Lower leg skin (tissue), 4 donors: Measurements from ENCODE around the gene AVPI1. TPM values are rescaled to one million over a fixed set of nuclear protein-coding genes. Genes with fewer than 3 reads are reported as not detected.
"Not testable (repeated sequence)": the region's sequence is repeated elsewhere in the genome, so short reads cannot be mapped to it uniquely, and the experiment has no call there.

Experiments
- DNase-seq, 2 donors: peaks; one replicate each; pipeline ENCODE4 v3.0.0-alpha.2; 2019; ENCODE audit warnings: low spot score in 2 of 2
- H3K4me3 ChIP-seq: fragments of 200-600 bp; sonication (generic); 2 replicates; pipeline ENCODE4 v1.5.1; 2017; ENCODE audit warnings: mild to moderate bottlenecking, low read depth; ENCODE audit not compliant: poor library complexity, severe bottlenecking
- POLR2A ChIP-seq, 2 donors: fragments of 450-650 bp; IDR thresholded peaks; one replicate each; pipeline ENCODE4 v1.6.1; 2016 to 2017; ENCODE audit warnings: antibody characterized with exemption in 2 of 2, mild to moderate bottlenecking in 1 of 2, moderate library complexity in 1 of 2
- WGBS, 2 donors: methylation state at CpG; one replicate each; pipeline ENCODE4 v1.1.5; 2018; 5-methylcytosine and 5-hydroxymethylcytosine counted together
- intact Hi-C: fragments of 100-400 bp; cut with DNase I; formaldehyde crosslinking; loops from one replicate; pipeline ENCODE4 v1.15.0; 2023; ENCODE audit warnings: low total_unique reads
- total RNA-seq, 4 donors: library from RNA; depleted of rRNA; stranded (reverse); fragments of >200 nt; gene quantifications; one replicate each; pipeline ENCODE4 v1.1.0, GENCODE V29; 2016
- TF ChIP-seq, protein P1 (sequence below), 3 donors: fragments of 450-650 bp; IDR thresholded peaks; one replicate each; pipeline ENCODE4 v1.5.1; 2016; ENCODE audit warnings: antibody characterized with exemption in 3 of 3, mild to moderate bottlenecking in 3 of 3, moderate library complexity in 2 of 3

The AVPI1 gene
- total RNA-seq, 4 donors from 2014 or later: 133 to 169 (median 145) TPM

DNA sequence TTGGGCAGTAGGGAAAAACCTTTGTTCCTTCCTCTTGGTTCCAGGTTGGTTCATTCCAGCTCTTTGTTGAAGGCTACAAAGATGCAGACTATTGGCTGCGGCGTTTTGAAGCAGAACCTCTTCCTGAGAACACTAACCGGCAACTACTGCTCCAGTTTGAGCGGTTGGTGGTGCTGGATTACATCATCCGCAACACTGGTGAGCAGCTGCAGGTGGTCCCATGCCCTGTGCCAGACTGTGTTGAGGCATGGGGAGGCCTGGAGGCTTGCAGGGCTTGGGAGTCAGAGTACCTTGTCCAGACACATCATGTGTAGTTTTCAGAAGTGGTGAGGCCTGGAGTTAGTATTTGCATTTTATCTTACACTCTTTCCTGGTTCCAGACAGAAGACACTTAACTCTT is 30.3 kb downstream of the AVPI1 start:
- intact Hi-C loops: no loop called here
- WGBS, 2 donors: 83 to 84% methylated on average over 5 of the region's 5 CpGs
- H3K4me3 ChIP-seq: no peak overlapping the region
- no peak for DNase-seq
- TF ChIP-seq, protein P1, sequence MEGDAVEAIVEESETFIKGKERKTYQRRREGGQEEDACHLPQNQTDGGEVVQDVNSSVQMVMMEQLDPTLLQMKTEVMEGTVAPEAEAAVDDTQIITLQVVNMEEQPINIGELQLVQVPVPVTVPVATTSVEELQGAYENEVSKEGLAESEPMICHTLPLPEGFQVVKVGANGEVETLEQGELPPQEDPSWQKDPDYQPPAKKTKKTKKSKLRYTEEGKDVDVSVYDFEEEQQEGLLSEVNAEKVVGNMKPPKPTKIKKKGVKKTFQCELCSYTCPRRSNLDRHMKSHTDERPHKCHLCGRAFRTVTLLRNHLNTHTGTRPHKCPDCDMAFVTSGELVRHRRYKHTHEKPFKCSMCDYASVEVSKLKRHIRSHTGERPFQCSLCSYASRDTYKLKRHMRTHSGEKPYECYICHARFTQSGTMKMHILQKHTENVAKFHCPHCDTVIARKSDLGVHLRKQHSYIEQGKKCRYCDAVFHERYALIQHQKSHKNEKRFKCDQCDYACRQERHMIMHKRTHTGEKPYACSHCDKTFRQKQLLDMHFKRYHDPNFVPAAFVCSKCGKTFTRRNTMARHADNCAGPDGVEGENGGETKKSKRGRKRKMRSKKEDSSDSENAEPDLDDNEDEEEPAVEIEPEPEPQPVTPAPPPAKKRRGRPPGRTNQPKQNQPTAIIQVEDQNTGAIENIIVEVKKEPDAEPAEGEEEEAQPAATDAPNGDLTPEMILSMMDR (IDR thresholded peaks at IDR 0.05): no peak
- TF ChIP-seq POLR2A (IDR thresholded peaks at IDR 0.05): no peak

DNA sequence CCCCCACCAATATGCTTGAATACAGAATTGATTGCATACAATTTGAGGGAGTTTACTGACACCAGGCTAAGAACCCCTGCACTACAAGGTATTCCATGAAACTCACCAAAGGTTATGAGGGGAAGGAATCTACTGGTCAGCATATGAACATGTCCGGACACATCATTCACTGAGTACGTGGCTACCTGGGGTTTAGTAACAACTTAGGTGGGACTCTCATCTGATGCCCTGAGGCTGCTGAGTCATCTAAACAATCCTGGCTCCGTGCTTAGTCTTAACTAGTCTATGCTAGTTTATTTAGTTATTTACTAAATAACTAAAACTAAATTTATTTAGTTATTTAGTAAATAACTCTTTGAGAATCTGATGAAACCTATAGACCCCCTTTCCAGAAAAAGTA is 35.3 kb downstream of the AVPI1 start:
- no peak overlapping the region for H3K4me3 ChIP-seq
- DNase-seq: no peak
- intact Hi-C loops: no loop called here
- WGBS, 2 donors: 58 to 68% methylated on average over 3 of the region's 3 CpGs
- no peak for TF ChIP-seq POLR2A (IDR thresholded peaks at IDR 0.05)
- TF ChIP-seq, protein P1 (IDR thresholded peaks at IDR 0.05): no peak

DNA sequence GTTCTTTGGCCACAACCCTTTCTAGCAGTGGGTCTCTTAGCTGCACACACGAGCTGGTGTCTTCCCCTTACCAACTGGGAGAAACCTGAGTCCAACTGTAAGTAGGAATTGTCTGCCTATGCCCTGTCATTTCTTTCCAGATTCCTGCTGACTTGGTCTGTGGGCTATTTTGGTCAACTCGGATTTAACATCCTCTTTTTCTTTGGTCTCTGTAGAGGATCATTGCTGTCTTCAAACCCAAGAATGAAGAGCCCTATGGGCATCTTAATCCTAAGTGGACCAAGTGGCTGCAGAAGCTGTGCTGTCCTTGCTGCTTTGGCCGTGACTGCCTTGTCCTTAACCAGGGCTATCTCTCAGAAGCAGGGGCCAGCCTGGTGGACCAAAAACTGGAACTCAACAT is 36.3 kb downstream of the AVPI1 start:
- H3K4me3 ChIP-seq: no peak overlapping the region
- no peak for DNase-seq
- intact Hi-C loops: no loop called here
- TF ChIP-seq, protein P1 (IDR thresholded peaks at IDR 0.05): no peak
- no peak for TF ChIP-seq POLR2A (IDR thresholded peaks at IDR 0.05)
- 84 to 88% methylated on average over 3 of the region's 3 CpGs for WGBS, 2 donors

DNA sequence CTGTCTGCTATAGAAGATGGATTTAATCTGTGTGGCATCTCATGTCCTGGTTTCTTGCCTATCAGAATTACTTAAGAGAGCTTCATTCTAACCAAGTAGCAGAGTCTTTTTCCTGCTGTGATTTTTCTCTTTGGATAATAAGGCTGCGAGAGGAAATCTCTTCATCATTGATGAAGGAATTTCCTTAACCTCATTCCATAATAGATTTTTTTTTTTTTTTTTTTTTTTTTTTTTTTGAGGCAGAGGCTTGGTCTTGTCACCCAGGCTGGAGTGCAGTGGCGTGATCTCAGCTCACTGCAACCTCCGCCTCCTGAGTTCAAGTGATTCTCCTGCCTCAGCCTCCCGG is 37.7 kb downstream of the AVPI1 start:
- intact Hi-C loops: not testable (repeated sequence)
- 83 to 87% methylated on average over 4 of the region's 4 CpGs for WGBS, 2 donors

DNA sequence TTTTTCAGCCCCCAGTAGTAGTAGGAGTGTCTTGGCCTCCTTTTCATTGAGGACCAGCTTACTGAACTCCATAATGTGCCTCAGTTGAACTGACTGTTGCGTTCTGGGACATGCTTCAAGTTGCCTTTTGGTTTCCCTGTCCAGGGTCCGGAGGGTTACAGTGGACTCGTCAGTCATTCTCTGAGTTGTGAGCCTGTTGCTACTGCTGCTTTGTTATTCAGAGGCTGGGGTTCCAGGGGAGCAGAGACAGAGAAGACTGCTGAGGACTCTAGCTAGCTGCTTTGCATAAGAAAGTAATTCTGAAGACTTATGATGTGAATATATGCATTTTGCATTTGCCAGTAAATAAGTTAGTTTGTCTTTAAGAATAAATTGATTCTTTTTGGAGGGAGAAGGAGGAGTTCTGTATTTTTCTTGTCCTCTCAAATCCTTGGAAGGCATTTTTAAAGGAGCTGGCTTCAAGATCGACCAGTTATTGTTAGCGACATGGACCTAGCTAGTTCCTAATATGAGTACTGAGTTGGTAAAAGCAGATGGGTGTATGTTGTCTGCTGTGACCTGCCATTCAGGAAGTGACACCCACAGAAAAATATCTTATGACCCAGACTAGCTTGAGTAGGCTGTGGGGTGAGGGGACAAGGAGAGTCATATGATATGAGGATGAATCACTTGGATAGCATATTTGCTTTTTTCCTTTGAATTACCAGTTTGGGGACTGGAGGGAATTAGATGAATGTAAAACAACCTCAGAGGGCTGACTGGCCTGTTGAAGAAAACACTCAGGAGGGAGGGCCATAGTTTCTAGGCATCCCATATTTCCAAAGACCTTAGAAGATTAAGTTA is 38.3 kb downstream of the AVPI1 start:
- no peak for TF ChIP-seq POLR2A (IDR thresholded peaks at IDR 0.05)
- TF ChIP-seq, protein P1 (IDR thresholded peaks at IDR 0.05): no peak
- 68 to 70% methylated on average over 5 of the region's 5 CpGs for WGBS, 2 donors
- H3K4me3 ChIP-seq: no peak overlapping the region
- intact Hi-C loops: no loop called here
- DNase-seq: peak in 1 of 2 donors; percentile 66

More for the DNA sequence above, 37.7 kb downstream of the AVPI1 start:
- DNase-seq, H3K4me3 ChIP-seq: not testable (repeated sequence)

DNA sequence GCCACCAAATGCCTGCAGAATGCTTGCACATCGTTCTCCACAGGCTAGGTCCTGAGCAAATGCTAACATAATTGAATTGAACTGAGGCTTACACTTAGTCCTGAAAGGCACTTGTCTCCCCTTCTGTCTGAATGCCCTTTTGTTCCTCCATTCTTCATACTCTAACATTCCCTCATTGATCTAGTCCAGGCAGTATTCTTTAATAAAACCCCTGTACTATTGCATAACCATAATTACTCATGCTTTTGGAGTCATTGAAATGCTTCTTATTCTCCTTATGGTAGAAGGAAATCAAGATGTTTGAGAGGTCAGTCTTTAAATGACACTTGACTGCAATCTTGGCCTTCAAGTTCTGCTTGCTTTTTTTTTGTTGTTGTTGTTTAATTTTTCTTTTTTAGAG is 39.5 kb downstream of the AVPI1 start:
- no peak for TF ChIP-seq POLR2A (IDR thresholded peaks at IDR 0.05)
- TF ChIP-seq, protein P1 (IDR thresholded peaks at IDR 0.05): no peak
- intact Hi-C loops: no loop called here
- WGBS, 2 donors: 72 to 80% methylated on average over 1 of the region's 1 CpG
- H3K4me3 ChIP-seq: no peak overlapping the region
- DNase-seq: no peak
